Activated T-cell treated with anti-CD3 and anti-CD28 coated beads, Interleukin-2, amount 50 U/mL, for 4 hours (primary cell): Measurements from ENCODE around the gene KRTAP3-1. TPM values are rescaled to one million over a fixed set of nuclear protein-coding genes. Genes with fewer than 3 reads are reported as not detected.

Experiments
- ATAC-seq, 2 donors: fragments of 200-7000 bp; cut with Tn5 transposase; one replicate each; pipeline ENCODE4 v1.10.0; 2021
- DNase-seq: peaks from one replicate; pipeline ENCODE4 v3.0.0-alpha.2; 2020
- H3K27me3 Mint-ChIP-seq: one replicate; pipeline ENCODE4 v1.8.0; 2021; ENCODE audit warnings: low read depth, mixed read lengths
- H3K36me3 Mint-ChIP-seq: one replicate; pipeline ENCODE4 v1.8.0; 2022; ENCODE audit warnings: mixed read lengths; ENCODE audit not compliant: insufficient read depth
- H3K4me1 Mint-ChIP-seq: one replicate; pipeline ENCODE4 v1.8.0; 2021; ENCODE audit warnings: low read depth, mixed read lengths
- H3K4me3 Mint-ChIP-seq: one replicate; pipeline ENCODE4 v1.8.0; 2021; ENCODE audit warnings: mild to moderate bottlenecking, moderate library complexity, mixed read lengths
- H3K9me3 Mint-ChIP-seq: one replicate; pipeline ENCODE4 v1.8.0; 2021; ENCODE audit warnings: mixed read lengths
- total RNA-seq, 3 donors: library from RNA; stranded (reverse); gene quantifications; one replicate each; pipeline ENCODE4 v1.2.1, GENCODE V29; 2021

The KRTAP3-1 gene
- total RNA-seq, 3 donors from 2014 or later = not detected

- Mint-ChIP-seq H3K4me3 (no peak overlapping the region), H3K4me1 (no peaks in the 10 kb centered on the region), H3K36me3 (no peaks in the 10 kb centered on the region), H3K27me3 (peaks cover 23% of the 10 kb centered on the region), H3K9me3 (no peaks in the 10 kb centered on the region)
- no peak for ATAC-seq
- no peak for DNase-seq
These were observed 30.3 kb downstream of the KRTAP3-1 start for GRCh38 chr17:40978575-40979151.

- H3K4me3 Mint-ChIP-seq = no peak overlapping the region
- no peaks in the 10 kb centered on the region for H3K4me1 Mint-ChIP-seq
- H3K36me3 Mint-ChIP-seq = no peaks in the 10 kb centered on the region
- peaks cover 22% of the 10 kb centered on the region for H3K27me3 Mint-ChIP-seq
- H3K9me3 Mint-ChIP-seq = no peaks in the 10 kb centered on the region
- ATAC-seq (no peak), DNase-seq (no peak)
These were observed 33.4 kb downstream of the KRTAP3-1 start for GRCh38 chr17:40975516-40975915.

GRCh38 chr17:40974366-40974765 lies 34.6 kb downstream of the KRTAP3-1 start:
- Mint-ChIP-seq H3K4me3 (no peak overlapping the region), H3K36me3 (no peaks in the 10 kb centered on the region), H3K9me3 (no peaks in the 10 kb centered on the region), H3K4me1 (no peaks in the 10 kb centered on the region), H3K27me3 (peaks cover 23% of the 10 kb centered on the region)
- no peak for DNase-seq
- no peak for ATAC-seq

GRCh38 chr17:40967582-40967981 lies 41.3 kb downstream of the KRTAP3-1 start:
- H3K9me3 Mint-ChIP-seq = no peaks in the 10 kb centered on the region
- H3K4me1 Mint-ChIP-seq = peaks cover 5% of the 10 kb centered on the region
- DNase-seq (no peak), ATAC-seq (no peak)
- H3K27me3 Mint-ChIP-seq = peaks cover 18% of the 10 kb centered on the region
- H3K4me3 Mint-ChIP-seq = no peak overlapping the region
- H3K36me3 Mint-ChIP-seq = no peaks in the 10 kb centered on the region

GRCh38 chr17:40966848-40967247 lies 42.1 kb downstream of the KRTAP3-1 start, which contains the start of gene KRT39:
TSS of gene KRT39 (minus strand) at chr17:40966948. CDS start at chr17:40966856, 92 bp downstream.
- H3K27me3 Mint-ChIP-seq = peaks cover 18% of the 10 kb centered on the region
- no peak within 1 kb of the TSS for H3K4me3 Mint-ChIP-seq
- no peaks in the 10 kb centered on the region for H3K36me3 Mint-ChIP-seq
- ATAC-seq (no peak), DNase-seq (no peak)
- H3K4me1 Mint-ChIP-seq = peaks cover 5% of the 10 kb centered on the region
- no peaks in the 10 kb centered on the region for H3K9me3 Mint-ChIP-seq

- no peaks in the 10 kb centered on the region for H3K36me3 Mint-ChIP-seq
- ATAC-seq = peak in 1 of 2 donors; percentile 38
- no peaks in the 10 kb centered on the region for H3K9me3 Mint-ChIP-seq
- DNase-seq = no peak
- no peak overlapping the region for H3K4me3 Mint-ChIP-seq
- H3K4me1 Mint-ChIP-seq = peaks cover 5% of the 10 kb centered on the region
- peaks cover 14% of the 10 kb centered on the region for H3K27me3 Mint-ChIP-seq
These were observed 45.1 kb downstream of the KRTAP3-1 start for GRCh38 chr17:40963838-40964237.

- Mint-ChIP-seq H3K4me1 (peaks cover 5% of the 10 kb centered on the region), H3K36me3 (no peaks in the 10 kb centered on the region), H3K9me3 (no peaks in the 10 kb centered on the region), H3K4me3 (no peak overlapping the region), H3K27me3 (peaks cover 8% of the 10 kb centered on the region)
- ATAC-seq (no peak), DNase-seq (no peak)
These were observed 46.8 kb downstream of the KRTAP3-1 start for GRCh38 chr17:40962059-40962561.

- Mint-ChIP-seq H3K4me1 (peaks cover 5% of the 10 kb centered on the region), H3K36me3 (no peaks in the 10 kb centered on the region), H3K4me3 (no peak overlapping the region), H3K9me3 (no peaks in the 10 kb centered on the region), H3K27me3 (peaks cover 8% of the 10 kb centered on the region)
- ATAC-seq (no peak), DNase-seq (no peak)
These were observed 47.3 kb downstream of the KRTAP3-1 start for GRCh38 chr17:40961591-40961990.

GRCh38 chr17:40960144-40960543 lies 48.8 kb downstream of the KRTAP3-1 start:
- Mint-ChIP-seq H3K4me1 (peaks cover 5% of the 10 kb centered on the region), H3K36me3 (no peaks in the 10 kb centered on the region), H3K4me3 (no peak overlapping the region), H3K27me3 (peaks cover 4% of the 10 kb centered on the region), H3K9me3 (no peaks in the 10 kb centered on the region)
- ATAC-seq = no peak
- DNase-seq = no peak

Other genes starting within 250 kb of the KRTAP3-1 start
- gene KRT26, start 236.9 kb downstream of the KRTAP3-1 start, total RNA-seq = not detected
- not detected for gene KRT27, start 226.6 kb downstream of the KRTAP3-1 start, total RNA-seq
- not detected for gene KRT28, start 209.2 kb downstream of the KRTAP3-1 start, total RNA-seq
- gene KRT10, start 186.5 kb downstream of the KRTAP3-1 start, total RNA-seq = 10 to 100 TPM; 48.7 to 50.0 (median 49.7) TPM
- not detected for gene KRT12, start 141.9 kb downstream of the KRTAP3-1 start, total RNA-seq
- gene KRT20, start 123.9 kb downstream of the KRTAP3-1 start, total RNA-seq = under 1 TPM; 0.19 to 0.30 (median 0.21) TPM
- not detected for gene KRT23, start 71.5 kb downstream of the KRTAP3-1 start, total RNA-seq
- not detected for gene KRT39, start 42.2 kb downstream of the KRTAP3-1 start, total RNA-seq
- gene KRT40, start 24.8 kb downstream of the KRTAP3-1 start, total RNA-seq = not detected
- gene KRTAP3-3, start 15.0 kb downstream of the KRTAP3-1 start, total RNA-seq = not detected
- gene KRTAP3-2, start 9.2 kb downstream of the KRTAP3-1 start, total RNA-seq = not detected
- gene KRTAP1-5, start 18.1 kb upstream of the KRTAP3-1 start, total RNA-seq = not detected
- gene KRTAP1-4, start 21.1 kb upstream of the KRTAP3-1 start, total RNA-seq = not detected
- gene KRTAP1-3, start 25.7 kb upstream of the KRTAP3-1 start, total RNA-seq = not detected
- gene KRTAP1-1, start 32.3 kb upstream of the KRTAP3-1 start, total RNA-seq = not detected
- gene KRTAP2-1, start 38.2 kb upstream of the KRTAP3-1 start, total RNA-seq = not detected
- not detected for gene KRTAP2-2, start 46.1 kb upstream of the KRTAP3-1 start, total RNA-seq
- not detected for gene KRTAP2-3, start 51.0 kb upstream of the KRTAP3-1 start, total RNA-seq
- not detected for gene KRTAP2-4, start 56.8 kb upstream of the KRTAP3-1 start, total RNA-seq
- not detected for gene KRTAP4-7, start 75.0 kb upstream of the KRTAP3-1 start, total RNA-seq
- not detected for gene KRTAP4-8, start 89.0 kb upstream of the KRTAP3-1 start, total RNA-seq
- not detected for gene KRTAP4-16, start 93.1 kb upstream of the KRTAP3-1 start, total RNA-seq
- not detected for gene KRTAP4-9, start 96.3 kb upstream of the KRTAP3-1 start, total RNA-seq
- gene KRTAP4-11, start 109.2 kb upstream of the KRTAP3-1 start, total RNA-seq = not detected
- not detected for gene KRTAP4-12, start 115.1 kb upstream of the KRTAP3-1 start, total RNA-seq
- not detected for gene KRTAP4-6, start 131.4 kb upstream of the KRTAP3-1 start, total RNA-seq
- not detected for gene KRTAP4-5, start 140.7 kb upstream of the KRTAP3-1 start, total RNA-seq
- not detected for gene KRTAP4-4, start 151.6 kb upstream of the KRTAP3-1 start, total RNA-seq
- not detected for gene KRTAP4-3, start 159.1 kb upstream of the KRTAP3-1 start, total RNA-seq
- gene KRTAP4-2, start 169.1 kb upstream of the KRTAP3-1 start, total RNA-seq = not detected
- not detected for gene KRTAP4-1, start 175.8 kb upstream of the KRTAP3-1 start, total RNA-seq
- gene KRTAP9-1, start 180.8 kb upstream of the KRTAP3-1 start, total RNA-seq = not detected
- not detected for gene KRTAP9-2, start 217.5 kb upstream of the KRTAP3-1 start, total RNA-seq
- not detected for gene KRTAP9-3, start 223.3 kb upstream of the KRTAP3-1 start, total RNA-seq
- gene KRTAP9-8, start 228.9 kb upstream of the KRTAP3-1 start, total RNA-seq = not detected
- gene KRTAP9-4, start 240.6 kb upstream of the KRTAP3-1 start, total RNA-seq = not detected
- not detected for gene KRTAP9-9, start 246.3 kb upstream of the KRTAP3-1 start, total RNA-seq